Measurements from ENCODE around the gene SCAMP2.

SCAMP2 gene

GRCh38 chr15:74844319-74845207 lies 28.6 kb downstream of the SCAMP2 start:
- no peak for DNase-seq (ENCODE audit: low read depth in 2 of 2)
- no peak overlapping the region for H3K4me3 ChIP-seq (replicated peaks in 1 of 2; ENCODE audit: low read depth in 2 of 2, low read length in 2 of 2)
- TF ChIP-seq CTCF (IDR thresholded peaks at IDR 0.05; ENCODE audit: low read depth, low read length), result no peak

- H3K4me3 ChIP-seq (replicated peaks in 1 of 2; ENCODE audit: low read depth in 2 of 2, low read length in 2 of 2), result peak overlapping the region in 1 of 2 donors; percentile 39
- no peak for TF ChIP-seq CTCF (IDR thresholded peaks at IDR 0.05; ENCODE audit: low read depth, low read length)
These were observed 29.3 kb downstream of the SCAMP2 start for GRCh38 chr15:74843891-74844299.

GRCh38 chr15:74843445-74843828 lies 29.7 kb downstream of the SCAMP2 start:
- peak overlapping the region; percentile 39 to 46 for H3K4me3 ChIP-seq (replicated peaks in 1 of 2; ENCODE audit: low read depth in 2 of 2, low read length in 2 of 2)
- no peak for TF ChIP-seq CTCF (IDR thresholded peaks at IDR 0.05; ENCODE audit: low read depth, low read length)
- no peak for DNase-seq (ENCODE audit: low read depth in 2 of 2)

More at GRCh38 chr15:74843891-74844299, 29.3 kb downstream of the SCAMP2 start:
- DNase-seq (ENCODE audit: low read depth in 2 of 2), result no peak

- peak; percentile 24 for TF ChIP-seq CTCF (IDR thresholded peaks at IDR 0.05; ENCODE audit: low read depth, low read length)
- DNase-seq (ENCODE audit: low read depth in 2 of 2), result peak; percentile 82 to 94
- H3K4me3 ChIP-seq (replicated peaks in 1 of 2; ENCODE audit: low read depth in 2 of 2, low read length in 2 of 2), result peak within 1 kb of the TSS; percentile 79 to 90
These were observed 30.4 kb downstream of the SCAMP2 start, which contains the start of gene ULK3 for GRCh38 chr15:74842581-74843444. Gene ULK3, minus strand, starts transcription at chr15:74843156. Its CDS starts 51 bp downstream, at chr15:74843105.

- H3K4me3 ChIP-seq (replicated peaks in 1 of 2; ENCODE audit: low read depth in 2 of 2, low read length in 2 of 2), result peak overlapping the region; percentile 79 to 90
- no peak for DNase-seq (ENCODE audit: low read depth in 2 of 2)
- TF ChIP-seq CTCF (IDR thresholded peaks at IDR 0.05; ENCODE audit: low read depth, low read length), result no peak
These were observed 31.2 kb downstream of the SCAMP2 start for GRCh38 chr15:74841891-74842373.

GRCh38 chr15:74840851-74841775 lies 32.1 kb downstream of the SCAMP2 start:
- no peak for TF ChIP-seq CTCF (IDR thresholded peaks at IDR 0.05; ENCODE audit: low read depth, low read length)
- no peak overlapping the region for H3K4me3 ChIP-seq (replicated peaks in 1 of 2; ENCODE audit: low read depth in 2 of 2, low read length in 2 of 2)
- DNase-seq (ENCODE audit: low read depth in 2 of 2), result no peak
